ENCODE results near the gene MTERF2. TPM values are rescaled to one million over a fixed set of nuclear protein-coding genes. Genes with fewer than 3 reads are reported as not detected.
A peak's percentile ranks its signal among the peaks of the same experiment; 100 is the strongest.

The MTERF2 gene
- total RNA-seq, 1 experiment from 2014 or later, result 5.0 TPM

GRCh38 chr12:106971065-106971464 is 15.9 kb downstream of the MTERF2 start:
- Histone ChIP-seq H4K5ac (ENCODE audit: insufficient read length, low read depth, low read length) (no peak overlapping the region), H2AK5ac (ENCODE audit: insufficient read length, low read length) (no peak overlapping the region), H4K91ac (ENCODE audit: insufficient read length, low read depth, low read length) (no peak overlapping the region), H3K9me3 (ENCODE audit: control insufficient read depth, low read depth, low read length) (no peaks in the 10 kb centered on the region), H2BK5ac (ENCODE audit: insufficient read length, low read length) (no peak overlapping the region), H3K4me1 (ENCODE audit: insufficient read depth, low read length) (no peaks in the 10 kb centered on the region), H4K20me1 (ENCODE audit: control insufficient read depth, insufficient read depth, insufficient read length) (no peaks in the 10 kb centered on the region), H3K4me2 (ENCODE audit: insufficient read depth, insufficient read length, low read length) (no peak overlapping the region), H3K79me1 (ENCODE audit: insufficient read depth, low read depth, low read length, poor library complexity, severe bottlenecking) (no peaks in the 10 kb centered on the region), H3K56ac (ENCODE audit: insufficient read length, low read depth, low read length) (no peak overlapping the region), H2BK12ac (ENCODE audit: insufficient read length, low read depth, low read length) (no peak overlapping the region), H3K18ac (ENCODE audit: insufficient read length, low read depth, low read length) (no peak overlapping the region), H3K27ac (ENCODE audit: insufficient read length, low read depth, low read length) (no peak overlapping the region), H2BK15ac (ENCODE audit: low read depth, low read length) (no peak overlapping the region), H3K9ac (ENCODE audit: extremely low read depth, insufficient read length, low read length) (no peak overlapping the region), H3K14ac (ENCODE audit: insufficient read depth, low read length) (no peak overlapping the region), H3K27me3 (ENCODE audit: insufficient read depth, low read length) (no peaks in the 10 kb centered on the region), H4K8ac (replicated peaks; ENCODE audit: insufficient read length, low read depth, low read length) (no peak overlapping the region), H3K79me2 (ENCODE audit: insufficient read depth, low read length) (0 out of 2 replicates have a peak, but pooled peaks cover 2% of the 10 kb centered on the region), H3K23ac (ENCODE audit: insufficient read length, low read depth, low read length) (no peak overlapping the region), H2BK120ac (ENCODE audit: low read depth, low read length, poor library complexity, severe bottlenecking) (no peak overlapping the region), H3T11ph (ENCODE audit: low read length) (no peak overlapping the region), H3K23me2 (ENCODE audit: insufficient read length, low read depth, low read length, poor library complexity, severe bottlenecking) (no peaks in the 10 kb centered on the region), H2BK20ac (ENCODE audit: low read depth, low read length, poor library complexity, severe bottlenecking) (no peak overlapping the region), H3K4ac (ENCODE audit: low read depth, low read length) (no peak overlapping the region), H2AFZ (ENCODE audit: low read length) (no peak overlapping the region)
- H3K27ac Mint-ChIP-seq, result peak overlapping the region in 1 of 3 experiments; percentile 16; a peak in 2 of 7 replicates
- TF ChIP-seq CTCF (conservative IDR thresholded peaks at IDR 0.05), result no peak
- WGBS (ENCODE audit: extremely low coverage, insufficient read length, low lambda C conversion rate), result no CpG with 5 or more reads among the region's 2 CpGs
- no peak for DNase-seq
- H3K27me3 Mint-ChIP-seq (ENCODE audit: low read depth), result no peaks in the 10 kb centered on the region
- H3K36me3 Mint-ChIP-seq (ENCODE audit: insufficient read depth in 1 of 3, low read depth in 3 of 3), result peaks cover 2 to 23% (median 18%) of the 10 kb centered on the region in 3 experiments; a peak in 6 of 7 replicates
- no peaks in the 10 kb centered on the region for H3K9me3 Mint-ChIP-seq
- H3K4me1 Mint-ChIP-seq, result no peaks in the 10 kb centered on the region
- no peak overlapping the region for H3K4me3 Mint-ChIP-seq

Measured in H9 (cell line).